Calu3 (cell line): ENCODE results near the gene RTP2. TPM values are rescaled to one million over a fixed set of nuclear protein-coding genes. Genes with fewer than 3 reads are reported as not detected.

Source experiments
- BruUV-seq: library from RNA; stranded (reverse); fragments of 400-500 nt; replicated peaks from 2 replicates; lab custom pipeline; 2021; lab: Mats Ljungman, UMichigan
- CTCF ChIA-PET: fragments of 300-600 bp; sonication (Branson Sonifier 250); formaldehyde crosslinking; loops from one replicate; lab custom pipeline; 2022; ENCODE audit warnings: antibody characterized with exemption; lab: Charles Lee
- DNase-seq: peaks from one replicate; pipeline ENCODE4 v3.0.0; 2022
- H3K27ac Mint-ChIP-seq: one replicate; pipeline ENCODE4 v1.8.0; 2022; ENCODE audit warnings: mixed read lengths; ENCODE audit not compliant: unreplicated experiment
- H3K27me3 Mint-ChIP-seq: one replicate; pipeline ENCODE4 v1.8.0; 2022; ENCODE audit warnings: mixed read lengths; ENCODE audit not compliant: unreplicated experiment
- H3K36me3 Mint-ChIP-seq: one replicate; pipeline ENCODE4 v1.8.0; 2022; ENCODE audit warnings: mild to moderate bottlenecking, moderate library complexity, mixed read lengths; ENCODE audit not compliant: insufficient read depth, unreplicated experiment
- H3K4me1 Mint-ChIP-seq: one replicate; pipeline ENCODE4 v1.8.0; 2022; ENCODE audit warnings: mild to moderate bottlenecking, low read depth, mixed read lengths; ENCODE audit not compliant: unreplicated experiment
- H3K4me3 Mint-ChIP-seq: one replicate; pipeline ENCODE4 v1.8.0; 2022; ENCODE audit warnings: mild to moderate bottlenecking, low read depth, moderate library complexity, mixed read lengths; ENCODE audit not compliant: unreplicated experiment
- H3K9me3 Mint-ChIP-seq: one replicate; pipeline ENCODE4 v1.8.0; 2022; ENCODE audit warnings: low read depth, mixed read lengths; ENCODE audit not compliant: unreplicated experiment
- intact Hi-C: fragments of 100-400 bp; cut with micrococcal nuclease; formaldehyde crosslinking; loops from one replicate; pipeline ENCODE4 v1.10.0; 2022; ENCODE audit not compliant: unreplicated experiment
- total RNA-seq: library from RNA; stranded (reverse); gene quantifications from 2 replicates; pipeline ENCODE4 v1.2.3, GENCODE V29; 2022
- TF ChIP-seq, protein P1 (sequence below): fragments of 200-600 bp; IDR thresholded peaks from one replicate; pipeline ENCODE4 v1.8.0; 2022; ENCODE audit warnings: antibody characterized with exemption; ENCODE audit not compliant: unreplicated experiment

RTP2 gene
- total RNA-seq, 1 experiment from 2014 or later = not detected

DNA sequence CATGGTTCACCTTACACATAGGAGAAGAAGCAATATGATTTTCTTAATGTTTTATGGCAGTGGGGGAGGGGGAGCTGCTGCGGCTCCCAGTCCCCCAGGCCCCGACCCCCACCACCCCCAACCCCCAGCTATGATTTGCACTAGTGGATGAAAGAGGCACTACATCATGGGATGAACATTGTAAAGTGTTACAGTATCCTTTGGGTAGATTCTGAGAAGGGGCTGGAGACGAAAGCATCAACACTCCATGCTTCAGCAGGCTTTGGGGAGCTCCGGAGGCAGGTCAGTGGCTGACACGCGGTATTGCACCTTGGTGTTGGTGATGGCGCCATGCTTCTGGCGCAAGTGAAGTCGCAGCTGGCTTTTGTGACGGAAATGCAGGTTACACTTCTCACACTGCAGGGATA is 19.9 kb upstream of the RTP2 start:
- no peak overlapping the region for H3K4me3 Mint-ChIP-seq
- intact Hi-C loops = no loop called here
- H3K4me1 Mint-ChIP-seq = no peaks in the 10 kb centered on the region
- TF ChIP-seq, protein P1, sequence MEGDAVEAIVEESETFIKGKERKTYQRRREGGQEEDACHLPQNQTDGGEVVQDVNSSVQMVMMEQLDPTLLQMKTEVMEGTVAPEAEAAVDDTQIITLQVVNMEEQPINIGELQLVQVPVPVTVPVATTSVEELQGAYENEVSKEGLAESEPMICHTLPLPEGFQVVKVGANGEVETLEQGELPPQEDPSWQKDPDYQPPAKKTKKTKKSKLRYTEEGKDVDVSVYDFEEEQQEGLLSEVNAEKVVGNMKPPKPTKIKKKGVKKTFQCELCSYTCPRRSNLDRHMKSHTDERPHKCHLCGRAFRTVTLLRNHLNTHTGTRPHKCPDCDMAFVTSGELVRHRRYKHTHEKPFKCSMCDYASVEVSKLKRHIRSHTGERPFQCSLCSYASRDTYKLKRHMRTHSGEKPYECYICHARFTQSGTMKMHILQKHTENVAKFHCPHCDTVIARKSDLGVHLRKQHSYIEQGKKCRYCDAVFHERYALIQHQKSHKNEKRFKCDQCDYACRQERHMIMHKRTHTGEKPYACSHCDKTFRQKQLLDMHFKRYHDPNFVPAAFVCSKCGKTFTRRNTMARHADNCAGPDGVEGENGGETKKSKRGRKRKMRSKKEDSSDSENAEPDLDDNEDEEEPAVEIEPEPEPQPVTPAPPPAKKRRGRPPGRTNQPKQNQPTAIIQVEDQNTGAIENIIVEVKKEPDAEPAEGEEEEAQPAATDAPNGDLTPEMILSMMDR = no peak
- H3K27me3 Mint-ChIP-seq = no peaks in the 10 kb centered on the region
- no peaks in the 10 kb centered on the region for H3K9me3 Mint-ChIP-seq
- no peak overlapping the region for H3K27ac Mint-ChIP-seq
- DNase-seq = no peak
- BruUV-seq = no TSS peak
- CTCF ChIA-PET = no interaction called here
- peaks cover 20% of the 10 kb centered on the region for H3K36me3 Mint-ChIP-seq

DNA sequence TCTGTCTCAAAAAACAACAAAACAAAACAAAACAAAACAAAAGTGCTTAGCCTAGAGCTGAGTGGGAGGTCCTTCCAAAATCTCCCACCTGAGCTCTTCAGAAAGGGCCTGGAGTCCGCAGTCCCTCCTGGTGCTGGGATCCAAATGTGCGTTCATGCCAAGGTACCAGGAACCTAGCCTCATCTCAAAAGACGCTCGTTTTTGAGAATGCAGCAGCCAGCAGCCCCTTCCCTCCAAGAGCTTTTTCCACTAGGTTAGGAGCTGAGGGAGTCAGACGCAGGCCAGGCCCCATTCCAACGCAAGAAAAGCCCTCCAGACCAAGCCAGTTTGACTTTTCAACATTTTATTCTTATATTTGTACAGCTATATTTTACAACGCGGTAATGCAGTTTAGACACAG is 18.7 kb upstream of the RTP2 start:
- Mint-ChIP-seq H3K4me3 (no peak overlapping the region), H3K9me3 (no peaks in the 10 kb centered on the region), H3K27me3 (peaks cover 8% of the 10 kb centered on the region), H3K36me3 (peaks cover 12% of the 10 kb centered on the region), H3K4me1 (no peaks in the 10 kb centered on the region), H3K27ac (no peak overlapping the region)
- intact Hi-C loops = no loop called here
- TF ChIP-seq, protein P1 = no peak
- no peak for DNase-seq
- BruUV-seq = no TSS peak
- CTCF ChIA-PET = no interaction called here

DNA sequence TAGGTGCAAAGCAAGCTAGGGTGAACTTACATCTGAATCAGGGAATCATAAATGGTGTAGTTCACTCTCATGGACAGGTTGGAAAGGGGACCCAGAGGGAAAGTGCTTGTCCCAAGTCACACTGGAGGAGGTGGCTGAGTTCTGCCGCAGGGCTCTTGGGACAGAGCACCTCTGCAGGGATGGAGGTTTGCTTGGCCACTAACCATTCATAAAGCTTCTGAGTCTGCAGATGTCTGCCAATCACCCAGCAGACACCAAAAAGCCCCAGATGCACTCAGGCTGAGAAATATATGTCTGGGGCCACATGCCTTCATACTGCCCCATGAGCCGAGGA is 17.9 kb upstream of the RTP2 start:
- Mint-ChIP-seq H3K4me3 (no peak overlapping the region), H3K27ac (no peak overlapping the region), H3K4me1 (no peaks in the 10 kb centered on the region), H3K27me3 (peaks cover 16% of the 10 kb centered on the region), H3K36me3 (peaks cover 8% of the 10 kb centered on the region), H3K9me3 (no peaks in the 10 kb centered on the region)
- DNase-seq = no peak
- TF ChIP-seq, protein P1 = no peak
- intact Hi-C loops = no loop called here
- no TSS peak for BruUV-seq
- CTCF ChIA-PET = interaction anchor here (0.9 to 2.0 kb wide), 4 partner anchors 14 to 1231 kb away, joined by 3 to 5 read pairs (median 4); no protein-coding TSS in a partner anchor

DNA sequence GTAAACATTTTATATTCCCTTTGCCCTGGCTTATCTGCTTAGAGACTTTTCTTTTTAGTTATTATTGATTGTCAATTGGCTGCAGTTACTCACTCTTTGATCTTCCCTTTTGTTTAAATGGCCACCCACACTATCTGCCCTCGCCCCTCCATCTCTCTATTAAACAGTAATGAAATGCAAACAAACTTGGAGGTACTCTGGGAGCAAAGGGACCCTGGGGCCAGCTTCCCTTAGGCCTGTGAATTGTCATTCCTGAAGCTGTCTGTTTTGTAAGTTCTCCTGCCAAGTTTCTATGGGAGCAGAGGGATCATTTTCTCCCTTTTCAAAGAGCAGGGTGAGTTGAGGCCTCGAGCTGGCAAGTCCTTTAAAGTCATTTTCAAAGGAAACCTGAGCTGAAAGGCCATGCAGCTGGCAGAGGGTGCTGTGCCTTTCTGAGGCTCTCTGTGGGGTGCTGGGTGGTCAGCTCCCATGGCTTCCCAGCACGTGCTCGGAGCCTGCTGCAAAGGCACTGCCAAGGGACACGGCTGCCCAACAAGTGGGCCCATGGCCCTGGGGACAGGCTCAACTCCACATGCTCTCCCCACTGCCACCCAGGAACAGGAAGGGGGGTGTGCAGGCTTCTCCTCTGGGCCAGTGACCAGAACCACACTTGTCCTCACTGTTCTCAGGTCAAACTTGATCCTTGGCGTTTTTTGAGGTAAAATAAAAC is 17.4 kb upstream of the RTP2 start:
- Mint-ChIP-seq H3K36me3 (peaks cover 5% of the 10 kb centered on the region), H3K27me3 (peaks cover 21% of the 10 kb centered on the region), H3K4me1 (peaks cover under 1% of the 10 kb centered on the region), H3K27ac (no peak overlapping the region), H3K4me3 (no peak overlapping the region), H3K9me3 (no peaks in the 10 kb centered on the region)
- BruUV-seq = no TSS peak
- TF ChIP-seq, protein P1 = no peak
- no peak for DNase-seq
- intact Hi-C loops = no loop called here
- CTCF ChIA-PET = interaction anchor here (0.5 to 2.0 kb wide), 8 partner anchors 13 to 1231 kb away, joined by 3 to 5 read pairs (median 3); no protein-coding TSS in a partner anchor
